Neural cell (in vitro differentiated cells): Measurements from ENCODE around the gene NIPSNAP3A. TPM values are rescaled to one million over a fixed set of nuclear protein-coding genes. Genes with fewer than 3 reads are reported as not detected.

ENCODE experiments used
- H2AFZ ChIP-seq: fragments of 200-600, 300-800 bp; sonication (generic), shearing (Covaris generic); 2 replicates; pipeline ENCODE4 v1.6.0; 2014; ENCODE audit warnings: low read depth, mild to moderate bottlenecking, antibody characterized with exemption, low read length, moderate library complexity
- H3F3A ChIP-seq: fragments of 200-600 bp; shearing (Covaris generic); 2 replicates; pipeline ENCODE4 v1.6.1; 2016; ENCODE audit warnings: mild to moderate bottlenecking, moderate library complexity, mixed read lengths, antibody characterized with exemption, low read length; ENCODE audit not compliant: insufficient read depth, poor library complexity, severe bottlenecking
- H3K27ac ChIP-seq: fragments of 200-600, 300-800 bp; sonication (generic), shearing (Covaris generic); 2 replicates; pipeline ENCODE4 v1.5.1; 2014; ENCODE audit warnings: mild to moderate bottlenecking, low read length, moderate library complexity
- H3K27me3 ChIP-seq: fragments of 300-800, 200-600 bp; sonication (generic), shearing (Covaris generic); 2 replicates; pipeline ENCODE4 v1.6.0; 2014; ENCODE audit warnings: mild to moderate bottlenecking, low read depth, low read length, moderate library complexity; ENCODE audit not compliant: insufficient read depth
- H3K36me3 ChIP-seq: fragments of 300-800, 200-600 bp; sonication (generic), shearing (Covaris generic); 2 replicates; pipeline ENCODE4 v1.5.1; 2014; ENCODE audit warnings: mild to moderate bottlenecking, antibody characterized with exemption, low read length, moderate library complexity; ENCODE audit not compliant: insufficient read depth
- H3K4me2 ChIP-seq: fragments of 300-800, 200-600 bp; sonication (generic), shearing (Covaris generic); 2 replicates; pipeline ENCODE4 v1.6.0; 2014; ENCODE audit warnings: mild to moderate bottlenecking, low read length
- H3K4me3 ChIP-seq: fragments of 300-800, 200-600 bp; sonication (generic), shearing (Covaris generic); 2 replicates; pipeline ENCODE4 v1.5.1; 2014; ENCODE audit warnings: mild to moderate bottlenecking, low read length, moderate library complexity
- H3K79me2 ChIP-seq: fragments of 200-600 bp; shearing (Covaris generic); replicated peaks from 2 replicates; pipeline ENCODE4 v1.6.0; 2014; ENCODE audit warnings: mild to moderate bottlenecking, low read length, moderate library complexity; ENCODE audit not compliant: insufficient read depth
- H3K9ac ChIP-seq: fragments of 300-800, 200-600 bp; sonication (generic), shearing (Covaris generic); 2 replicates; pipeline ENCODE4 v1.6.1; 2016; ENCODE audit warnings: mild to moderate bottlenecking, low read length, mixed read lengths
- H3K9me2 ChIP-seq: fragments of 200-600 bp; shearing (Covaris generic); 2 replicates; pipeline ENCODE4 v1.6.1; 2016; ENCODE audit warnings: mild to moderate bottlenecking, low read length, mixed read lengths; ENCODE audit not compliant: insufficient read depth
- H3K9me3 ChIP-seq: fragments of 200-600, 300-800 bp; sonication (generic), shearing (Covaris generic); 2 replicates; pipeline ENCODE4 v1.6.1; 2016; ENCODE audit warnings: mild to moderate bottlenecking, mixed run types, low read length, moderate library complexity, mixed read lengths
- H4K20me1 ChIP-seq: fragments of 200-600 bp; shearing (Covaris generic); 2 replicates; pipeline ENCODE4 v1.6.1; 2016; ENCODE audit warnings: mild to moderate bottlenecking, mixed run types; ENCODE audit not compliant: insufficient read depth
- CTCF ChIP-seq: fragments of 450-650 bp; IDR thresholded peaks from 2 replicates; pipeline ENCODE4 v1.5.1; 2014; ENCODE audit warnings: antibody characterized with exemption, mild to moderate bottlenecking, moderate library complexity; ENCODE audit not compliant: poor library complexity, severe bottlenecking
- EP300 ChIP-seq: fragments of 450-650 bp; conservative IDR thresholded peaks from 2 replicates; pipeline ENCODE4 v1.6.1; 2014; ENCODE audit warnings: antibody characterized with exemption, mild to moderate bottlenecking, moderate library complexity; ENCODE audit not compliant: poor library complexity, severe bottlenecking
- EZH2 ChIP-seq: fragments of 200-600, 300-800 bp; shearing (Covaris generic), sonication (generic); IDR thresholded peaks from 2 replicates; pipeline ENCODE4 v1.6.1; 2014; ENCODE audit warnings: antibody characterized with exemption, low read length, borderline replicate concordance, mild to moderate bottlenecking; ENCODE audit not compliant: insufficient read depth, poor library complexity, severe bottlenecking
- MXI1 ChIP-seq: fragments of 450-650 bp; conservative IDR thresholded peaks from 2 replicates; pipeline ENCODE4 v1.6.1; 2014; ENCODE audit warnings: antibody characterized with exemption, mild to moderate bottlenecking; ENCODE audit not compliant: poor library complexity, severe bottlenecking
- RAD21 ChIP-seq: fragments of 450-650 bp; conservative IDR thresholded peaks from 2 replicates; pipeline ENCODE4 v1.6.1; 2014; ENCODE audit warnings: antibody characterized with exemption, mild to moderate bottlenecking, moderate library complexity
- SMC3 ChIP-seq: fragments of 450-650 bp; conservative IDR thresholded peaks from 2 replicates; pipeline ENCODE4 v1.6.1; 2014; ENCODE audit warnings: antibody characterized with exemption, mild to moderate bottlenecking, moderate library complexity; ENCODE audit not compliant: poor library complexity
- TAF1 ChIP-seq: IDR thresholded peaks from 2 replicates; pipeline ENCODE4 v1.6.1; 2012; ENCODE audit warnings: low read depth
- polyA plus RNA-seq: library from polyadenylated mRNA; depleted of rRNA; stranded (reverse); fragments of >200 nt; gene quantifications from 2 replicates; pipeline ENCODE4 v1.2.3, GENCODE V29; 2014

Gene NIPSNAP3A
- polyA plus RNA-seq, 1 donor from 2014 or later, result 51.9 TPM

GRCh38 chr9:104746285-104746684, 1.2 kb upstream of the NIPSNAP3A start:
- Histone ChIP-seq H3K4me3 (no peak overlapping the region), H3K9me2 (no peaks in the 10 kb centered on the region), H2AFZ (no peak overlapping the region), H3F3A (no peaks in the 10 kb centered on the region), H3K27ac (no peak overlapping the region), H3K9ac (no peak overlapping the region), H3K79me2 (no peaks in the 10 kb centered on the region), H3K4me2 (peak overlapping the region; percentile 57), H4K20me1 (no peaks in the 10 kb centered on the region), H3K27me3 (no peaks in the 10 kb centered on the region), H3K9me3 (no peaks in the 10 kb centered on the region), H3K36me3 (no peaks in the 10 kb centered on the region)
- no peak for TF ChIP-seq CTCF

GRCh38 chr9:104746798-104747197, 685 bp upstream of the NIPSNAP3A start:
- no peaks in the 10 kb centered on the region for H3K9me3 ChIP-seq
- H3K9me2 ChIP-seq, result no peaks in the 10 kb centered on the region
- H3K4me2 ChIP-seq, result peak overlapping the region; percentile 57
- H3K36me3 ChIP-seq, result no peaks in the 10 kb centered on the region
- H3K27me3 ChIP-seq, result no peaks in the 10 kb centered on the region
- no peaks in the 10 kb centered on the region for H3K79me2 ChIP-seq
- no peak overlapping the region for H3K27ac ChIP-seq
- TF ChIP-seq CTCF (no peak), TAF1 (no peak)
- no peaks in the 10 kb centered on the region for H3F3A ChIP-seq
- H3K9ac ChIP-seq, result peak overlapping the region; percentile 61
- H3K4me3 ChIP-seq, result peak overlapping the region; percentile 83
- H2AFZ ChIP-seq, result peak overlapping the region; percentile 92
- no peaks in the 10 kb centered on the region for H4K20me1 ChIP-seq

GRCh38 chr9:104747245-104747564, 278 bp upstream of the NIPSNAP3A start:
- TF ChIP-seq MXI1 (no peak), RAD21 (no peak), EP300 (no peak), EZH2 (no peak), SMC3 (no peak), TAF1 (no peak)
- no peaks in the 10 kb centered on the region for H4K20me1 ChIP-seq
- H3K27ac ChIP-seq, result peak overlapping the region; percentile 33
- H3K9me2 ChIP-seq, result no peaks in the 10 kb centered on the region
- peak overlapping the region; percentile 61 for H3K9ac ChIP-seq
- peak overlapping the region; percentile 57 for H3K4me2 ChIP-seq
- peak overlapping the region; percentile 92 for H2AFZ ChIP-seq
- H3K4me3 ChIP-seq, result peak overlapping the region; percentile 83
- H3K36me3 ChIP-seq, result no peaks in the 10 kb centered on the region
- no peaks in the 10 kb centered on the region for H3F3A ChIP-seq
- H3K27me3 ChIP-seq, result no peaks in the 10 kb centered on the region
- no peaks in the 10 kb centered on the region for H3K79me2 ChIP-seq
- no peaks in the 10 kb centered on the region for H3K9me3 ChIP-seq
